GM21737 (cell line): Measurements from ENCODE around the gene TBATA.

Source experiments
- ATAC-seq: cut with Tn5 transposase; IDR thresholded peaks from one replicate; pipeline ENCODE4 v1.9.1; 2021; ENCODE audit warnings: mild to moderate bottlenecking, moderate library complexity; ENCODE audit not compliant: unreplicated experiment

TBATA gene

GRCh38 chr10:70785190-70785589 is at the start of gene TBATA:
TSS of gene TBATA (minus strand) at chr10:70785377. CDS start at chr10:70783379, 1,998 bp downstream.
- ATAC-seq = no peak

GRCh38 chr10:70834441-70835151 is 49.4 kb upstream of the TBATA start:
- no peak for ATAC-seq

- ATAC-seq = no peak
These were observed 48.8 kb upstream of the TBATA start for GRCh38 chr10:70834021-70834420.

GRCh38 chr10:70833601-70834000 is 48.4 kb upstream of the TBATA start:
- ATAC-seq = no peak

GRCh38 chr10:70832852-70833528 is 47.8 kb upstream of the TBATA start:
- ATAC-seq = no peak

GRCh38 chr10:70832221-70832620 is 47.0 kb upstream of the TBATA start:
- no peak for ATAC-seq

GRCh38 chr10:70830164-70830563 is 45.0 kb upstream of the TBATA start:
- ATAC-seq = no peak

- ATAC-seq = no peak
These were observed 44.4 kb upstream of the TBATA start for GRCh38 chr10:70829543-70829942.

- no peak for ATAC-seq
These were observed 43.7 kb upstream of the TBATA start for GRCh38 chr10:70828923-70829322.

GRCh38 chr10:70827086-70827757 is 42.0 kb upstream of the TBATA start:
- no peak for ATAC-seq

- ATAC-seq = no peak
These were observed 37.1 kb upstream of the TBATA start for GRCh38 chr10:70822076-70822820.

GRCh38 chr10:70820976-70821750 is 36.0 kb upstream of the TBATA start:
- ATAC-seq = no peak

- peak; percentile 22 for ATAC-seq
These were observed 31.2 kb upstream of the TBATA start for GRCh38 chr10:70816220-70816894.

GRCh38 chr10:70815504-70816219 is 30.5 kb upstream of the TBATA start, which contains the start of gene SGPL1:
TSS of gene SGPL1 (plus strand) at chr10:70815948. CDS start at chr10:70816854, 906 bp downstream.
- peak; percentile 92 for ATAC-seq

- ATAC-seq = no peak
These were observed 28.9 kb upstream of the TBATA start for GRCh38 chr10:70814126-70814525.

- no peak for ATAC-seq
These were observed 27.6 kb upstream of the TBATA start for GRCh38 chr10:70812814-70813213.

GRCh38 chr10:70811881-70812280 is 26.7 kb upstream of the TBATA start:
- no peak for ATAC-seq

GRCh38 chr10:70810967-70811366 is 25.8 kb upstream of the TBATA start:
- no peak for ATAC-seq

- no peak for ATAC-seq
These were observed 24.5 kb upstream of the TBATA start for GRCh38 chr10:70809726-70810125.
